GM10847 (cell line): ENCODE measurements around the gene CLK4.

ENCODE experiments used
- POLR2A ChIP-seq: IDR thresholded peaks from 2 replicates; pipeline ENCODE4 v1.6.1; 2011; ENCODE audit not compliant: insufficient read length; ENCODE audit errors: extremely low read depth

CLK4 gene

GRCh38 chr5:178612299-178612698 lies 14.6 kb downstream of the CLK4 start:
- no peak for TF ChIP-seq POLR2A

DNA sequence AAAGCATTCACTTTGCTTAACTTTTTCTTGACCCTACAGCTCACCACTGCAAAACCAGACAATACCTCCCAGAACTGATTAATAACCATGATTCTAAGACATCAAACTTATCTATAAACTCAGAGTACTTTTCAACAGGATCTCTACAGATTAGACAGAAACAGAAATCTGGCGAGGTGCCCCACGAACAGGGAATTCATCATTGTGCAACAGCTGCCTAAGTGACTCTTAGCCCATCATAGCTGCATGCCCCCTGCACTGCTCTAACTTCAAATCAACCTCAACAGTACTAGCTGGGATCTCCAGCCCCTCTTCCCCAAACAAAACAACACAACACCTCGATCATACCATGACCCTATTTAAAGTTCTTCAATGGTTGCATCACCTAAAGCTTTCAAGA lies 20.6 kb downstream of the CLK4 start:
- no peak for TF ChIP-seq POLR2A

GRCh38 chr5:178605788-178606187 lies 21.1 kb downstream of the CLK4 start:
- TF ChIP-seq POLR2A = no peak

GRCh38 chr5:178602752-178603151 lies 24.1 kb downstream of the CLK4 start:
- no peak for TF ChIP-seq POLR2A

GRCh38 chr5:178595750-178596149 lies 31.1 kb downstream of the CLK4 start:
- no peak for TF ChIP-seq POLR2A

- no peak for TF ChIP-seq POLR2A
These were observed 31.7 kb downstream of the CLK4 start for GRCh38 chr5:178595150-178595549.

- TF ChIP-seq POLR2A = no peak
These were observed 35.9 kb downstream of the CLK4 start for GRCh38 chr5:178590924-178591423.

DNA sequence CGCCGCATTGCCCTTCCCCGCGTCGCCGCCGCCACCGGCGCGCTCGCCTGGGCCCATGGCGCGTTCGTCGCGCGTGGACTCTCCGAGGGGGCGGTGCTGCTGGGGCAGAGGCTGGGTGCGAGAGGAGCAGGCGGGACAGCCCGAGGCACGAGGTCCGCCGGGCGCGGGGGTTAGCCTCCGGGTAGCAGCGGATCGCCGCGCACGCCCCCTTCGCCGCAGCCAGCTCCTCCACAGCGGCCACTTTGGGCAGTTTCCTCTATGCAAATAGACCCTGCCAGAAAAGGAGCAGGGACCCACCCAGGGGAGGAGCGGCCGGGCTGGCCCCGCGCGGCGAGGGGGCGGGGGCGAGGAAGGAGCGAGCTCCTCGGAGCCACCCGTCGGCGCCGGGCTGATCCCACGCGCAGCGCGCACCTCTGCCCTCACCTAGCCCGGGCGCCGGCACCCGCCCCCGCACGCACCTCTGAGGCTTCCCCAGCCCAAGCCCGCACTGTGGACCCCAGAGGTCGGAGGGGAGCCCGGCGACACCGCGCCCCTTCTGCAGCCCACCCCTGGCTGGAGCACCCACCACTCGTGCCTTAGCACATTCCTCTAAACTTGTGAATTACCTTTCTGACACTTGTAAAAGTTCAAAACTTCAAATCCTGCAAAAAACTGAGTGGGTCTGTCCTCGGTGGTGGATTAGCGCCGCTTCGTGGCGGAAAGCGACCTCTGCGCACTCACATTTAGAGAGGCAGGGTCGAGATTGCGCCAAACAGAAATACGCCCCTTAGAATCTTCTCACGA lies 36.5 kb downstream of the CLK4 start, which contains the start of gene COL23A1:
TSS of gene COL23A1 (minus strand) at position 253 of the 783 bp plus-strand sequence.
- TF ChIP-seq POLR2A = no peak

DNA sequence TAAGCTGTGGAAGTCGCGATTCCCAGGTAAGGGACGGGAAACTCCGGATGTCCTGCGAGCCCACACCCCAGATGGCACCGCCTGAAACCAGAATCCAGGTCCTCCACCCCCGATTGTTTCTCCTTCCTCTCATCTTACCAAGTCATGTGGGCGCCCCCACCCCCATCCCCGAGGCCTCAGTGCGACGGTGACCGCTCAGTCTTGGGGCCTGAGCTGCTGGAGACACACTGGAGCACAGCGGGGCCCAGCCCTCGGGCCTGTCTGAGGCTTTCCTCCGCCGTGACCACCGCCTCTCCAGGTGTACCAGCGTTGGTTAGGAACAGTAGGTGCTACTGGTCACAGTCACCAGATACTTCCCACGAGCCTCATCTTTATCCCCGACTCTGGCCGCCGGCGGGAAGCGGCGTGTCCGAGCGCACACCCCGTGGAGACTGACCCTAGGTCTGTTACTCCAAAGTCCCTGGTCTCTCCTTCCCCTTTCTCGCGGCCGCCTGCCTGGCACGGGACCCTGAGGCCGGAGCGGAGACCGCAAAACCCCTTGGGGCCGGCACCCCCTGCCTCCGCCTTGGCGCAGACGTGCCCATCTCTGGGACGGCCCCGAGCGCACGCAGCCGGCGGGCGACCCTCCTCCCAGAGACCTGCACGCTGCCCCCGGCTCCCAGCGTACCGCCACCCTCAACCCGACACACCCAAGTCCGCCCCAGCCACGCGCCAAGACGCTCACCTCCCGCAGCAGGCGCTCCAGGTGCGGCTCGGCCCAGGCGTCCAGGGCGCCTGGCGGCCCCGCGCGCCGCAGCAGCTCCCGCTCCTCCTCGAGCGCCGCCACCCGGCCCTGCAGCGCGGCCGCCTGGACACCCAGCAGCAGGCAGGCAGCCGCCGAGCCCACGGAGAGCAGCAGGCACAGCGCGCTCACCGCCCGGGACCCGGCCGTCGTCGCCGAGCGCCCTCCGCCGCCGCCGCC lies 37.4 kb downstream of the CLK4 start:
- TF ChIP-seq POLR2A = no peak

DNA sequence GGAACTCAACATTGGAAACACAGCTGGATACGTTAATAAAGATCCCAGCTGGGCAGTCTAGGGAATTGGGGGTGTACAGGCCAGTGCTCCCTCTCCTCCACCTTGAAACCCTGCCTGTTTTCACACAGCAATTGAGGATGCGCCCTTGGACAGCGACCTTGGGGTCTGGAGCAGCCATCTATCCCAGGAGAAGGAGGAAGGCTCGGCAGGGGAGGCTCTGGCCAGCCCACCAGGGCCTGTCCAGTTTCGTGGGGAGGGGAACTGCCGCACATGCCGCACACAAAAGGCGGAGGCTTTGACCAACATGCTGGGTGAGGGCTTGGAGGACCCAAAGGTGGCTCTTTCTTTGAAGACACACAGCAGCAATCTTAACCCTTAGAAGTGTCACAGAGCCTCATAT lies 38.1 kb downstream of the CLK4 start:
- no peak for TF ChIP-seq POLR2A

- no peak for TF ChIP-seq POLR2A
These were observed 38.9 kb downstream of the CLK4 start for GRCh38 chr5:178587763-178588611.

DNA sequence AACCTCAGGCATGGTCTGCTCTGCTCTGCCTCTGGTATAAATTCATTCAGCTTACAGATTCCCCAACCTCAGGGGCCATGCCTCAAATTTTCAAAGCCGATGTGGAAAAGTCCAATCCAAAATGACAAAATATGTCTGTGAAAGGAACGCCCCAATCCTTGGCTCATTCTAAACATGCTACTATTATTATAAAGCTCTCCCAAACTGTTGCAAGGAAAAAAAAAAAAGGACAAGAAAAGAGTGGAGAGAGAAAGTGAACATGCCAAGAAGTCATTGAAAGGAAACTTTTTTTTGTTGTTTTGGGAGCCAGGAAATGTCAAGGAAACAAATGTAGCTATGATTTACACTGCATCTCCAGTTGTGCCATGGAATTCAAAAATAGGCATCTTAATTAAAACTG lies 40.5 kb downstream of the CLK4 start:
- TF ChIP-seq POLR2A = no peak

DNA sequence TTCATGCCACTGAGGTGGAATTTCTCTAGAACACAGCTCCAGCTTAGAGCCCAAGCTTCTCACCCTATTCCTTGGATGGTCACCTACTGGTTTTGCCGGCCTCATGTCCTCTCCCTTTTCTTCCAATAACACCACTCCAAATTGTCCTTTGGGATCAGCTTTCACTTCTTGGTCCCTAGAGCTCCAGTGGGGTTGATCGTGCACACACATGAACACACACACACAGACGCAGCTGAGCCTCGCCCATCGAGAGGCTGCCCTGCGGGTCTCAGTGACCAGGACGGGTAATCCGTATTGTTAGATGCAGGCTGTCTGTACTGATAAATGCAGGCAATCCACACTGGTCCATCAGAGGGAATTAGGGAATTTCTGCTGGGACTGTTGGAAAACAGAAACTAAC lies 43.6 kb downstream of the CLK4 start:
- TF ChIP-seq POLR2A = no peak

DNA sequence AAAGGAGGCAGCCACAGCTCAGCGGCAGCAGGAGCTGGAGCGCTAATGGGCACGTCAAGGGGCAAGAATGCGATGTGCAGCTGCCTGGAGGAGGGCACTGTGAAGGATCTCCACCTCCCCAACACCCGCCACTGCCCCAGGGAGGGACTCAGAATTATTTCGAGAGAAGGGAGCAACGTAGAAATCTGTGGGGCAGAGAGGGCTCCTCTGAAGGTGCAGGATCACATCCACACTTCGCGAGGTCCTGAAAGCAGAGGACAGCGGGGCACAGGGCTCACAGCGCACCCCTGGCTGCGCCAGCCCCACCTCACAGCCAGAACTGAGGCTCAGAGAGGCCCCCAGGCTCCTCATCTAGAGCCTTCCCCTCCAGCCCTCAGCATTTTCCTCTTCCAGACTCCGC lies 44.6 kb downstream of the CLK4 start:
- no peak for TF ChIP-seq POLR2A

GRCh38 chr5:178581621-178582020 lies 45.2 kb downstream of the CLK4 start:
- no peak for TF ChIP-seq POLR2A
